GM23338 (cell line): ENCODE measurements around the gene WDR26. TPM values are rescaled to one million over a fixed set of nuclear protein-coding genes. Genes with fewer than 3 reads are reported as not detected.
A peak's percentile ranks its signal among the peaks of the same experiment; 100 is the strongest.

Experiments
- ATAC-seq: fragments of 200-7000 bp; cut with Tn5 transposase; 3 replicates; pipeline ENCODE4 v1.9.1; 2020
- DNase-seq: peaks from one replicate; pipeline ENCODE4 v3.0.0-alpha.2; 2015; ENCODE audit warnings: low spot score
- H2AFZ ChIP-seq: fragments of 200-600 bp; sonication (generic); 2 replicates; pipeline ENCODE4 v1.8.0; 2016; ENCODE audit warnings: antibody characterized with exemption, mild to moderate bottlenecking, moderate library complexity
- H3F3A ChIP-seq: fragments of 200-600 bp; sonication (generic); replicated peaks from 2 replicates; pipeline ENCODE4 v1.8.0; 2017; ENCODE audit warnings: antibody characterized with exemption, mixed run types, low read depth
- H3K27ac ChIP-seq: fragments of 200-600 bp; sonication (generic); 2 replicates; pipeline ENCODE4 v1.6.1; 2016; ENCODE audit warnings: low read depth
- H3K27me3 ChIP-seq: fragments of 200-600 bp; sonication (generic); 2 replicates; pipeline ENCODE4 v1.8.0; 2016; ENCODE audit warnings: mild to moderate bottlenecking, mixed run types, moderate library complexity; ENCODE audit not compliant: insufficient read depth
- H3K36me3 ChIP-seq: fragments of 200-600 bp; sonication (generic); 2 replicates; pipeline ENCODE4 v1.8.0; 2016; ENCODE audit warnings: mild to moderate bottlenecking; ENCODE audit not compliant: insufficient read depth
- H3K4me1 ChIP-seq: fragments of 200-600 bp; sonication (generic); 2 replicates; pipeline ENCODE4 v1.8.0; 2016; ENCODE audit warnings: mild to moderate bottlenecking, moderate library complexity; ENCODE audit not compliant: insufficient read depth
- H3K4me2 ChIP-seq: fragments of 200-600 bp; sonication (generic); 2 replicates; pipeline ENCODE4 v1.7.1; 2017; ENCODE audit warnings: mixed run types
- H3K4me3 ChIP-seq: fragments of 200-600 bp; sonication (generic); 2 replicates; pipeline ENCODE4 v1.6.1; 2016; ENCODE audit warnings: mixed run types
- H3K79me2 ChIP-seq: fragments of 200-600 bp; sonication (generic); replicated peaks from 2 replicates; pipeline ENCODE4 v1.8.0; 2017; ENCODE audit warnings: mild to moderate bottlenecking; ENCODE audit not compliant: insufficient read depth
- H3K9me2 ChIP-seq: fragments of 200-600 bp; sonication (generic); 2 replicates; pipeline ENCODE4 v1.8.0; 2017; ENCODE audit not compliant: insufficient read depth
- H4K20me1 ChIP-seq: fragments of 200-600 bp; sonication (generic); replicated peaks from 2 replicates; pipeline ENCODE4 v1.8.0; 2017; ENCODE audit warnings: mild to moderate bottlenecking; ENCODE audit not compliant: insufficient read depth
- H3K27ac Mint-ChIP-seq: 2 replicates; pipeline ENCODE4 v1.8.0; 2020; ENCODE audit warnings: inconsistent platforms, mild to moderate bottlenecking, moderate library complexity, mixed read lengths
- H3K27me3 Mint-ChIP-seq: 3 replicates; pipeline ENCODE4 v1.8.0; 2022; ENCODE audit warnings: low read depth, mild to moderate bottlenecking, moderate library complexity, mixed read lengths, inconsistent platforms; ENCODE audit not compliant: insufficient read depth, poor library complexity
- H3K36me3 Mint-ChIP-seq: 3 replicates; pipeline ENCODE4 v1.8.0; 2021; ENCODE audit warnings: low read depth, mild to moderate bottlenecking, inconsistent platforms, moderate library complexity, mixed read lengths
- H3K4me1 Mint-ChIP-seq: 3 replicates; pipeline ENCODE4 v1.8.0; 2020; ENCODE audit warnings: mild to moderate bottlenecking, inconsistent platforms, mixed read lengths
- H3K4me3 Mint-ChIP-seq: 3 replicates; pipeline ENCODE4 v1.8.0; 2021; ENCODE audit warnings: moderate library complexity, mild to moderate bottlenecking, inconsistent platforms, mixed read lengths
- H3K9me3 Mint-ChIP-seq: 3 replicates; pipeline ENCODE4 v1.8.0; 2020; ENCODE audit warnings: moderate library complexity, mild to moderate bottlenecking, inconsistent platforms, mixed read lengths
- CREB1 ChIP-seq: fragments of 250-450 bp; sonication (Bioruptor Pico); IDR thresholded peaks from 2 replicates; pipeline ENCODE4 v1.5.0; 2020; ENCODE audit warnings: low read depth, mild to moderate bottlenecking, moderate library complexity
- EZH2phosphoT487 ChIP-seq: fragments of 200-600 bp; sonication (generic); IDR thresholded peaks from one replicate; pipeline ENCODE4 v1.8.1; 2018; ENCODE audit warnings: antibody characterized with exemption; ENCODE audit not compliant: unreplicated experiment
- JUNB ChIP-seq: IDR thresholded peaks from one replicate; pipeline ENCODE4 v1.6.1; 2016; ENCODE audit warnings: antibody characterized with exemption; ENCODE audit not compliant: unreplicated experiment
- NANOG ChIP-seq: IDR thresholded peaks from 2 replicates; pipeline ENCODE4 v1.6.1; 2016; ENCODE audit warnings: antibody characterized with exemption, borderline replicate concordance
- POLR2AphosphoS5 ChIP-seq: IDR thresholded peaks from 2 replicates; pipeline ENCODE4 v1.6.1; 2016; ENCODE audit warnings: antibody characterized with exemption, low read depth
- REST ChIP-seq: IDR thresholded peaks from one replicate; pipeline ENCODE4 v1.6.1; 2018; ENCODE audit warnings: antibody characterized with exemption; ENCODE audit not compliant: unreplicated experiment
- ZNF114 ChIP-seq: fragments of 250-450 bp; sonication (Bioruptor Pico); IDR thresholded peaks from 2 replicates; pipeline ENCODE4 v1.5.0; 2020; ENCODE audit warnings: mild to moderate bottlenecking, moderate library complexity
- ZNF331 ChIP-seq: fragments of 250-450 bp; sonication (Bioruptor Pico); IDR thresholded peaks from 2 replicates; pipeline ENCODE4 v1.5.0; 2020; ENCODE audit warnings: low read depth, mild to moderate bottlenecking, moderate library complexity
- ZNF462 ChIP-seq: fragments of 250-450 bp; sonication (Bioruptor Pico); IDR thresholded peaks from 2 replicates; pipeline ENCODE4 v1.5.0; 2020; ENCODE audit warnings: mild to moderate bottlenecking, moderate library complexity
- polyA plus RNA-seq: library from polyadenylated mRNA; unstranded; fragments of >200 nt; fragmentation: Nextera tagmentation; extraction: Ambion mirVana; gene quantifications from 2 replicates; pipeline ENCODE4 v1.2.1, GENCODE V29; 2016
- total RNA-seq: library from RNA; depleted of rRNA; stranded (reverse); fragments of >200 nt; shearing (Covaris generic); gene quantifications from 2 replicates; pipeline ENCODE4 v1.2.3, GENCODE V29; 2014
- TF ChIP-seq, protein P1 (sequence below): IDR thresholded peaks from 2 replicates; pipeline ENCODE4 v1.6.1; 2016; ENCODE audit warnings: antibody characterized with exemption
- TF ChIP-seq, protein P2 (sequence below), 2 experiments: fragments of 200-600 bp in 1 of 2; sonication (generic) in 1 of 2; conservative IDR thresholded peaks; 2 replicates each; pipeline versions ENCODE4 v1.5.1 to v1.6.1; 2016 to 2017; ENCODE audit warnings: antibody characterized with exemption in 2 of 2, low read depth in 2 of 2, mild to moderate bottlenecking in 2 of 2, moderate library complexity in 1 of 2

Gene WDR26
- total and polyA plus RNA-seq, 2 experiments from 2014 or later = 16.9 to 74.6 TPM

DNA sequence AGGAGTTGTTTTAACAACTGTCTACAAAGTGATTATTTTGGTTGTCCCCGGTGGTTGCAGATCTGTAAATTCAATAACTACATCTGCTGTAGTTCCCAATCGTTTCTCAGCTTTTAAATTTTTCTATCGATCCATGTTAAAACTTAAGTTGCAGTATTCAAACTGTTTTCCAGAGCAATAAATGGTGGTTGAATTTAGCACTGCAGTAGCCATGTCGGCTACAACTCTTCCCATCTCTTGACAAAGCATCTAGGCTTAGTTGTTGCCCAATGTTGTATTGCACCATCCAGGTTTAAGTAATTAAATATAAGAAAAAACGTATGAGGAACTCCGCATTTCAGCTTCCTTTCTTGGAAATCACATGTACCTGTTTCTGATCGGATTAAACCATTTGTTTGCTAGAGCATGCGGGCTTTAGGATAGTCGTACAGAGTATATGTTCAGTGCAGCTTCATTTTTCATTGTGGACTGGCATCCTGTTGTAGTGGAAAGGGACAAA lies 76.9 kb downstream of the WDR26 start (continued):
- TF ChIP-seq ZNF462 = no peak
- no peak for TF ChIP-seq CREB1 (CRISPR knock-in tag)

DNA sequence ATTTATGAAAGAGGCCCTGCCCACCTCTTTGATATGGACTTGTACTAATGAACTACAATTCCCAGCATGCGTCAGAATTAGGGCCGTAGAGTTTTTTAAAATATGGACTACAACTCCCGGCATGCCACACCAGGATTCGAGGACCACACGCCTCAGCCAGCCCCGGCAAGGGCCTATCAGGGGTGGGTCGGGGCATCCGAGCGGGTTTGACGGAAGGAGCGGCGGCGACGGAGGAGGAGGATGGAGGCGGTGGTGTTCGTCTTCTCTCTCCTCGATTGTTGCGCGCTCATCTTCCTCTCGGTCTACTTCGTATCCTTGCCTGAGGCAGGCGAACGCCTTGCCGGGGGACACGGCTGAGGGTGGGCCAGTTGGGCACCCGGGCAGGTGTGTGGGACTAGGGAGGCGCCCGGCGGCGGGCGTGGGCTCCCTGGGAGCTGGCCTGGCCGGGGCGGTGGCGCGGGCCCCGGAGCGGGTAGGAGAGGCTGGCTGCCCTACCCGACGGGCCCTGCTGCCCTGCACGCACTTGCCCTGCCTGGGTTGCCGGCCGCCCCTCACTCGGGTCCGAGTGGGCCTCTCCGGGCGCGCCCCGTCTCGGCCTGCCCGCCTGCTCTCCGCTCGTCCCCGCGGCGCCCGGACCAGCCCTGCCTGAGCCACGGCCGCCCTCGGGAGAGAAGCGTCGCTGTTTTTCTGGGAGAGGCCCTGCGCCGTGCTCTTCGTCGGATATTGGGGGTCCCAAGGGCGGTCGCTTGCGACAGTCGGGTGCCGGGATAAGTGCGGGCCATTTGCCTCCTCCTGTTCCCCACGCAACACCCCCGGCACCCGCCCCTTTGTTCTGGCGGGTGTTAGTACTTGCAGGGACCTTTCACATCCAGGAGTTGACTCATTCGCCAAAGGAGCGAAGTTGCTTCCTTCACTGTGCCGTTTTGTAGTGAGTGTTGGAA lies 77.6 kb downstream of the WDR26 start, which contains the start of gene CNIH4:
CNIH4 (plus strand) TSS at position 195 of the 941 bp plus-strand sequence; CDS start at position 241, 46 bp downstream.
- ATAC-seq = peak; percentile 98
- peak within 1 kb of the TSS; percentile 96 for H3K4me2 ChIP-seq
- H2AFZ ChIP-seq = peak within 1 kb of the TSS; percentile 38
- peaks cover 49% of the 10 kb centered on the region for H3K79me2 ChIP-seq
- H3K4me1 ChIP-seq = peaks cover 18% of the 10 kb centered on the region
- Mint-ChIP-seq H3K4me3 (peak within 1 kb of the TSS; percentile 83), H3K36me3 (peaks cover 3% of the 10 kb centered on the region), H3K27me3 (no peaks in the 10 kb centered on the region), H3K27ac (peak within 1 kb of the TSS; percentile 0), H3K4me1 (peaks cover 14% of the 10 kb centered on the region), H3K9me3 (peaks cover 5% of the 10 kb centered on the region; the same call in 2 of the 3 replicates)
- H4K20me1 ChIP-seq = 0 out of 2 replicates have a peak, but pooled peaks cover 3% of the 10 kb centered on the region
- no peak within 1 kb of the TSS for H3K27ac ChIP-seq
- DNase-seq = peak; percentile 99
- H3K9me2 ChIP-seq = peaks cover 7% of the 10 kb centered on the region; the same call in 1 of the 2 replicates
- H3F3A ChIP-seq = no peaks in the 10 kb centered on the region
- H3K27me3 ChIP-seq = no peaks in the 10 kb centered on the region
- H3K36me3 ChIP-seq = no peaks in the 10 kb centered on the region
- H3K4me3 ChIP-seq = peak within 1 kb of the TSS; percentile 80
- TF ChIP-seq REST (no peak), EZH2phosphoT487 (no peak), JUNB (no peak), NANOG (no peak), ZNF114 (CRISPR knock-in tag) (no peak), ZNF331 (no peak), POLR2AphosphoS5 (peak; percentile 97)
- TF ChIP-seq, protein P1, sequence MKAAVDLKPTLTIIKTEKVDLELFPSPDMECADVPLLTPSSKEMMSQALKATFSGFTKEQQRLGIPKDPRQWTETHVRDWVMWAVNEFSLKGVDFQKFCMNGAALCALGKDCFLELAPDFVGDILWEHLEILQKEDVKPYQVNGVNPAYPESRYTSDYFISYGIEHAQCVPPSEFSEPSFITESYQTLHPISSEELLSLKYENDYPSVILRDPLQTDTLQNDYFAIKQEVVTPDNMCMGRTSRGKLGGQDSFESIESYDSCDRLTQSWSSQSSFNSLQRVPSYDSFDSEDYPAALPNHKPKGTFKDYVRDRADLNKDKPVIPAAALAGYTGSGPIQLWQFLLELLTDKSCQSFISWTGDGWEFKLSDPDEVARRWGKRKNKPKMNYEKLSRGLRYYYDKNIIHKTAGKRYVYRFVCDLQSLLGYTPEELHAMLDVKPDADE = peak; percentile 97
- TF ChIP-seq, protein P2, sequence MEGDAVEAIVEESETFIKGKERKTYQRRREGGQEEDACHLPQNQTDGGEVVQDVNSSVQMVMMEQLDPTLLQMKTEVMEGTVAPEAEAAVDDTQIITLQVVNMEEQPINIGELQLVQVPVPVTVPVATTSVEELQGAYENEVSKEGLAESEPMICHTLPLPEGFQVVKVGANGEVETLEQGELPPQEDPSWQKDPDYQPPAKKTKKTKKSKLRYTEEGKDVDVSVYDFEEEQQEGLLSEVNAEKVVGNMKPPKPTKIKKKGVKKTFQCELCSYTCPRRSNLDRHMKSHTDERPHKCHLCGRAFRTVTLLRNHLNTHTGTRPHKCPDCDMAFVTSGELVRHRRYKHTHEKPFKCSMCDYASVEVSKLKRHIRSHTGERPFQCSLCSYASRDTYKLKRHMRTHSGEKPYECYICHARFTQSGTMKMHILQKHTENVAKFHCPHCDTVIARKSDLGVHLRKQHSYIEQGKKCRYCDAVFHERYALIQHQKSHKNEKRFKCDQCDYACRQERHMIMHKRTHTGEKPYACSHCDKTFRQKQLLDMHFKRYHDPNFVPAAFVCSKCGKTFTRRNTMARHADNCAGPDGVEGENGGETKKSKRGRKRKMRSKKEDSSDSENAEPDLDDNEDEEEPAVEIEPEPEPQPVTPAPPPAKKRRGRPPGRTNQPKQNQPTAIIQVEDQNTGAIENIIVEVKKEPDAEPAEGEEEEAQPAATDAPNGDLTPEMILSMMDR (conservative IDR thresholded peaks at IDR 0.05; ENCODE audit: low read depth in 2 of 2) = no peak
